Fibroblast of the conjunctiva (primary cell): ENCODE results near the gene HS6ST1.

Source experiments
- DNase-seq: peaks from one replicate; pipeline ENCODE4 v3.0.0-alpha.2; 2010; ENCODE audit warnings: low read depth

HS6ST1 gene

DNA sequence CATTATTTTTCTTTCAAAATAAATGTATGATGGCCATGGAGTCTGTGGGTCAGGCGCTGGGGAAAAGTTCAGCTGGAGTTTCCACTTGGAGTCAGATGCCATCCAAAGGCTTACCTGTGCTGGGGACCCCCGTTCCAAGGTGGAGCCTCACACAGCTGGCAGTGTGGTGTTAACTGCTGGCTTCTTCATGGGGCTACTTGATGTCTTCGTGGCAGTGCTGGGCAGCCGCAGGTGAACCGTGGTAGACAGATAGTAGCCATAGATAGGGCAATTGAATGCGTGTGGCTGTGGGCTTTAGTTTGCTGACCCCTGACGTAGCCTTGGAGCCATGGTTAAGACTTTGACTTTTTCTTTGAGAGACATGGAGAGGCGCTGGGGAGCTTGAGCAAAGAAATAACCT is 83.1 kb downstream of the HS6ST1 start:
- DNase-seq, result no peak

- DNase-seq, result no peak
These were observed 84.1 kb downstream of the HS6ST1 start for GRCh38 chr2:128234613-128235012.

- no peak for DNase-seq
These were observed 84.8 kb downstream of the HS6ST1 start for GRCh38 chr2:128233790-128234395.

- DNase-seq, result peak; percentile 27
These were observed 85.5 kb downstream of the HS6ST1 start for GRCh38 chr2:128232965-128233789.

DNA sequence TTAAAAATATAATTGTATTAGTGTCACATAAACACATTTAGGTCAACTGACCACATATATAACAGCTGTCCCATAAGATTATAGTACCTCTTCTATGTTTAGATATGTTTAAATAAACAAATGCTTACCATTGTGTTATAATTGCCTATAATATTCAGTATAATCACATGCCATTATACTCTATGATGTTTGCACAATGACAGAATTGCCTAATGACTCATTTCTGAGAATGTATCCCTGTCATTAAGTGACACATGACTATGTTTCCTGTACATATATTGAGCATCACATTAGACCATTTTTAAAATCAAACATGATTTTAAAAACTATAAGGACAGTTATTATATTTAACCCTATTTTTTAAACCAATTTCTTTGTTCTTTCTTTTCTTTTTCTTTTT is 89.8 kb downstream of the HS6ST1 start:
- DNase-seq, result no peak

- no peak for DNase-seq
These were observed 90.8 kb downstream of the HS6ST1 start for GRCh38 chr2:128227862-128228261.

- DNase-seq, result no peak
These were observed 98.8 kb downstream of the HS6ST1 start for GRCh38 chr2:128219891-128220290.

DNA sequence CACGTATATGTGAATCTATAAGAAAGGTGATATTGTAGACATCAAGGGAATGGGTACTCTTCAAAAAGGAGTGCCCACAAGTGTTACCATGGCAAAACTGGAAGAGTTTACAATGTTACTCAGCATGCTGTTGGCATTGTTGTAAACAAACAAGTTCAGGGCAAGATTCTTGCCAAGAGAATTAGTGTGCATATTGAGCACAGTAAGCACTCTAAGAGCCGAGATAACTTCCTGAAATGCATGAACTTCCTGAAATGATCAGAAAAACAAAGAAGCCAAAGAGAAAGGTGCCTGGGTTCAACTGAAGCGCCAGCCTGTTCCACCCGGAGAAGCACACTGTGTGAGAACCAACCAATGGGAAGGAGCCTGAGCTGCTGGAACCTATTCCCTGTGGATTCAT is 101.0 kb downstream of the HS6ST1 start:
- DNase-seq, result no peak

DNA sequence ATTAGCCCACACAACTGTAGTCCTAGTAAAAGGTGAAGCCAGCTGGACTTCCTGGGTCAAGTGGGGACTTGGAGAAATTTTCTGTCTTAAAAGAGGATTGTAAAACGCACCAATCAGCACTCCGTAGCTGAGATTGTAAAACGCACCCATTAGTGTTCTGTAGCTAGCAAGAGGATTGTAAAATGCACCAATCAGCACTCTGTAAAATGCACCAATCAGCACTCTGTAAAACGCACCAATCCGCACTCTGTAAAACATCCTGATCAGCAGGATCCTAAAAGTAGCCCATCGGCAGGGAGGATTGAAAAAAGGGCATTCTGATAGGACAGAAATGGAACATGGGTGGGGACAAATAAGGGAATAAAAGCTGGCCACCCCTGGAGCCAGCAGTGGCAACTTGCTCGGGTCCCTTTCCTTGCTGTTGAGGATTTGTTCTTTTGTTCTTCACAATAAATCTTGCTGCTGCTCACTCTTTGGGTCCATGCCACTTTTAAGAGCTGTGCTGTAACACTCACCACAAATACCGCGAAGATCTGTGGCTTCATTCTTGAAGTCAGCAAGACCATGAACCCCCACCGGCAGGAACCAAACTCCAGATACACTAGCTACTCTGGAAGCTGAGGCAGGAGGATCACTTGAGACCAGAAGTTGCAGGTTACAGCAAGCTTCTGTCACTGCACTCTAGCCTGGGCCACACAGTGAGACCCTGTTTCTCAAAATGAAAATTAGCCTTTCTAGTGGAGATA is 102.6 kb downstream of the HS6ST1 start:
- DNase-seq, result no peak
